Measurements from ENCODE around the gene PPP1R16B.
"Not testable (repeated sequence)": the region's sequence is repeated elsewhere in the genome, so short reads cannot be mapped to it uniquely, and the experiment has no call there.

Gene PPP1R16B

DNA sequence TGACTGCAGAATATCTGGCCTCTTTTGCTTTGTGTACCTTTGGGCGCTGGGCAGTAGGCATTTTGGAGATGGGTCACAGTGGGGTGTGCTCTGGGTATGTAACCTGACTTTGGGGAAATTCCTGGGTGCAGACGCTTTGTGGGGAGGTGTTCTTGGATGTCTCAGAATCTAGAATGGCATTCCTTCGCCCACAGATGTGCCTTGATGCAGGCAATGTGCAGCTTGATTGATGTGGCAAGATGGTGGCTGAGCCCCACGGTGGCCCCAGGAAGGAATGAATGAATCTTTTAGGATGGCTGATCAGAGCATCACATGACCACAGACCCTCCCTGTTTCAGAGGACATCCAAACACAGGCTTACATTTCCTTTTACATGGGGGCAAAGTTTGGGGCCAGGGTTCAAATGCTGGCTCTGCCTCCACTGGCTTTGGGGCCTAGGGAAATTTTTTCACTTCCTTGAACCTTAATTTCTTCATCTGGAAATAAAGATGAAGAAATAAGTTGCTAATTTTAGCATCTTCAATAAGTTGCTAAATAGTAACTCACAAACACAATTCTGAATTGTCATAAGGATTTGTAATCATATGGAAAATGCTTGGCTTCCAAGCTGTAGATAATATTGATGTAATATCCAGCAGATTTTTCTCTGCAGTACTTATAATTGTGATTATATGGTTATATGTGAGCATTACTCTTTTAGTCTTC is 5.6 kb downstream of the PPP1R16B start:
- H3K4me3 ChIP-seq (ENCODE audit: low read length in 2 of 2): no peak overlapping the region
- H3K27ac ChIP-seq (ENCODE audit: low read length): no peak overlapping the region
- H3K4me1 ChIP-seq (ENCODE audit: control insufficient read depth, insufficient read depth, low read length): peaks cover 14% of the 10 kb centered on the region

GRCh38 chr20:38811769-38812168 is 6.3 kb downstream of the PPP1R16B start:
- H3K4me1 ChIP-seq (ENCODE audit: control insufficient read depth, insufficient read depth, low read length): peaks cover 7% of the 10 kb centered on the region
- no peaks in the 10 kb centered on the region for H3K9me3 ChIP-seq (ENCODE audit: control insufficient read depth in 2 of 2, low read length in 2 of 2)
- H3K27ac ChIP-seq (ENCODE audit: low read length): no peak overlapping the region
- H3K9ac ChIP-seq (ENCODE audit: low read length in 2 of 2): no peak overlapping the region
- no peaks in the 10 kb centered on the region for H3K36me3 ChIP-seq (ENCODE audit: control insufficient read depth in 2 of 2, insufficient read depth in 2 of 2, low read length in 2 of 2)
- peaks cover 19 to 27% of the 10 kb centered on the region in 2 donors for H3K27me3 ChIP-seq (ENCODE audit: control insufficient read depth in 1 of 2, insufficient read depth in 2 of 2, low read length in 2 of 2)
- H3K4me3 ChIP-seq (ENCODE audit: low read length in 2 of 2): no peak overlapping the region

More for the DNA sequence above, 5.6 kb downstream of the PPP1R16B start:
- H3K9ac ChIP-seq (ENCODE audit: low read length in 2 of 2): no peak overlapping the region
- peaks cover 25 to 30% of the 10 kb centered on the region in 2 donors for H3K27me3 ChIP-seq (ENCODE audit: control insufficient read depth in 1 of 2, insufficient read depth in 2 of 2, low read length in 2 of 2)
- H3K9me3 ChIP-seq (ENCODE audit: control insufficient read depth in 2 of 2, low read length in 2 of 2): no peaks in the 10 kb centered on the region
- H3K36me3 ChIP-seq (ENCODE audit: control insufficient read depth in 2 of 2, insufficient read depth in 2 of 2, low read length in 2 of 2): no peaks in the 10 kb centered on the region

- no peak overlapping the region for H3K27ac ChIP-seq (ENCODE audit: low read length)
Observed at GRCh38 chr20:38812182-38812581, 6.7 kb downstream of the PPP1R16B start.

DNA sequence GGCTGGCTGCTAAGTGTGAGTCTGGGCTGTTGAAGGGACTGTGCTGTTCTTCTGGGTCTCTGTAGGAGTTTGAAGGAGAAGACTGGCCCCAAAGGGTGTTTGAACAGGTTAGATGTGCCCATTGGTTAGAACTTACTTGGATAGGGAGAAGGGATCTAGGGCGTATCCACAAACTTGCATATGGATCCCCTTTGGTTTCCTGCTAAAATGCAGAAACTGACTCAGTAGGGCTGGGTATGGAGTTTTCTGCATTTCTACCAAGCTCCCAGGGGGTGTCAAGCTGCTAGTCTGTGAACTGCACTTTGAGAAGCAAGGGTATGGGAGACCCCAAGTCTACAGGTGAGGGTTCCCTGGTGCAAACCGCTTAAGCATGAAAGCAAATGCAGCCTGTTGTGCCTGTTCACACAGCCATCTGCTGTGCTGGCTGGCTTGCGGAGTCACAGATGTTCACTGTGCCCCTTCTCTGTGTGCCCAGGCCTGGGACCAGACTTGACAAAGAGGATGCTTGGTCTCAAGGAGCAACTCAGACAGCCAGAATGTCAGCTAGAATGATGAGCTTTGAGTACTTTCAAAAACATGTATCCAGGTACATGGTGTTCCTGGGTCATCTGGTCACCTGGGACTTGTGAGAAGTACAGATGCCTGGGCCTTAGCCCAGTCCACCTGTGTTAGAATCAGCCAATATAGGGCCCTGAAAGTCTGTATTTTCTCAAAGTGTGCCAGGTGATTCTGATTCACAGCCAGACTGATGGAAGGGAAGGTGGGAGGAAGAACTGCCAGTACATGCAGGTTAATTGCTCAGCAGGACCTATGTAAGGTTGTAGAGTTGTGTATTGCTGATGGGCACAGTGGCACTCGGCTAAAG is 7.4 kb downstream of the PPP1R16B start:
- no peaks in the 10 kb centered on the region for H3K9me3 ChIP-seq (ENCODE audit: control insufficient read depth in 2 of 2, low read length in 2 of 2)
- H3K27me3 ChIP-seq (ENCODE audit: control insufficient read depth in 1 of 2, insufficient read depth in 2 of 2, low read length in 2 of 2): peaks cover 7 to 15% of the 10 kb centered on the region in 2 donors
- H3K4me1 ChIP-seq (ENCODE audit: control insufficient read depth, insufficient read depth, low read length): peaks cover 4% of the 10 kb centered on the region
- H3K9ac ChIP-seq (ENCODE audit: low read length in 2 of 2): no peak overlapping the region
- no peak overlapping the region for H3K4me3 ChIP-seq (ENCODE audit: low read length in 2 of 2)
- no peaks in the 10 kb centered on the region for H3K36me3 ChIP-seq (ENCODE audit: control insufficient read depth in 2 of 2, insufficient read depth in 2 of 2, low read length in 2 of 2)
- no peak overlapping the region for H3K27ac ChIP-seq (ENCODE audit: low read length)

More at GRCh38 chr20:38812182-38812581, 6.7 kb downstream of the PPP1R16B start:
- Histone ChIP-seq H3K36me3 (ENCODE audit: control insufficient read depth in 2 of 2, insufficient read depth in 2 of 2, low read length in 2 of 2) (no peaks in the 10 kb centered on the region), H3K27me3 (ENCODE audit: control insufficient read depth in 1 of 2, insufficient read depth in 2 of 2, low read length in 2 of 2) (peaks cover 15 to 23% of the 10 kb centered on the region in 2 donors), H3K9me3 (ENCODE audit: control insufficient read depth in 2 of 2, low read length in 2 of 2) (no peaks in the 10 kb centered on the region), H3K9ac (ENCODE audit: low read length in 2 of 2) (no peak overlapping the region), H3K4me1 (ENCODE audit: control insufficient read depth, insufficient read depth, low read length) (peaks cover 4% of the 10 kb centered on the region), H3K4me3 (ENCODE audit: low read length in 2 of 2) (no peak overlapping the region)

GRCh38 chr20:38813574-38813962 is 8.1 kb downstream of the PPP1R16B start:
- H3K9me3 ChIP-seq (ENCODE audit: control insufficient read depth in 2 of 2, low read length in 2 of 2); H3K4me3 ChIP-seq (ENCODE audit: low read length in 2 of 2); H3K36me3 ChIP-seq (ENCODE audit: control insufficient read depth in 2 of 2, insufficient read depth in 2 of 2, low read length in 2 of 2); H3K9ac ChIP-seq (ENCODE audit: low read length in 2 of 2); H3K4me1 ChIP-seq (ENCODE audit: control insufficient read depth, insufficient read depth, low read length); H3K27ac ChIP-seq (ENCODE audit: low read length): not testable (repeated sequence)
- peaks cover under 1 to 11% of the 10 kb centered on the region in 2 donors for H3K27me3 ChIP-seq (ENCODE audit: control insufficient read depth in 1 of 2, insufficient read depth in 2 of 2, low read length in 2 of 2)

- Histone ChIP-seq H3K27me3 (ENCODE audit: control insufficient read depth in 1 of 2, insufficient read depth in 2 of 2, low read length in 2 of 2) (peaks cover 3 to 6% of the 10 kb centered on the region in 2 donors), H3K4me1 (ENCODE audit: control insufficient read depth, insufficient read depth, low read length) (peaks cover 4% of the 10 kb centered on the region), H3K27ac (ENCODE audit: low read length) (no peak overlapping the region), H3K9me3 (ENCODE audit: control insufficient read depth in 2 of 2, low read length in 2 of 2) (no peaks in the 10 kb centered on the region), H3K4me3 (ENCODE audit: low read length in 2 of 2) (no peak overlapping the region), H3K9ac (ENCODE audit: low read length in 2 of 2) (no peak overlapping the region), H3K36me3 (ENCODE audit: control insufficient read depth in 2 of 2, insufficient read depth in 2 of 2, low read length in 2 of 2) (no peaks in the 10 kb centered on the region)
Observed at GRCh38 chr20:38815446-38815845, 9.9 kb downstream of the PPP1R16B start.

GRCh38 chr20:38818113-38819065 is 12.9 kb downstream of the PPP1R16B start:
- no peak overlapping the region for H3K4me3 ChIP-seq (ENCODE audit: low read length in 2 of 2)
- H3K36me3 ChIP-seq (ENCODE audit: control insufficient read depth in 2 of 2, insufficient read depth in 2 of 2, low read length in 2 of 2): no peaks in the 10 kb centered on the region
- H3K9me3 ChIP-seq (ENCODE audit: control insufficient read depth in 2 of 2, low read length in 2 of 2): peaks cover 0 to 5% of the 10 kb centered on the region in 2 donors
- no peak overlapping the region for H3K27ac ChIP-seq (ENCODE audit: low read length)
- no peak overlapping the region for H3K9ac ChIP-seq (ENCODE audit: low read length in 2 of 2)
- H3K27me3 ChIP-seq (ENCODE audit: control insufficient read depth in 1 of 2, insufficient read depth in 2 of 2, low read length in 2 of 2): peaks cover 0 to 3% of the 10 kb centered on the region in 2 donors
- no peaks in the 10 kb centered on the region for H3K4me1 ChIP-seq (ENCODE audit: control insufficient read depth, insufficient read depth, low read length)

- Histone ChIP-seq H3K27ac (ENCODE audit: low read length) (no peak overlapping the region), H3K9ac (ENCODE audit: low read length in 2 of 2) (no peak overlapping the region), H3K27me3 (ENCODE audit: control insufficient read depth in 1 of 2, insufficient read depth in 2 of 2, low read length in 2 of 2) (peaks cover 0 to 2% of the 10 kb centered on the region in 2 donors), H3K9me3 (ENCODE audit: control insufficient read depth in 2 of 2, low read length in 2 of 2) (peaks cover 0 to 5% of the 10 kb centered on the region in 2 donors), H3K4me3 (ENCODE audit: low read length in 2 of 2) (no peak overlapping the region), H3K4me1 (ENCODE audit: control insufficient read depth, insufficient read depth, low read length) (no peaks in the 10 kb centered on the region), H3K36me3 (ENCODE audit: control insufficient read depth in 2 of 2, insufficient read depth in 2 of 2, low read length in 2 of 2) (no peaks in the 10 kb centered on the region)
Observed at GRCh38 chr20:38825571-38825900, 20.0 kb downstream of the PPP1R16B start.

- Histone ChIP-seq H3K27me3 (ENCODE audit: control insufficient read depth in 1 of 2, insufficient read depth in 2 of 2, low read length in 2 of 2) (peaks cover 0 to 2% of the 10 kb centered on the region in 2 donors), H3K9ac (ENCODE audit: low read length in 2 of 2) (no peak overlapping the region), H3K4me1 (ENCODE audit: control insufficient read depth, insufficient read depth, low read length) (no peaks in the 10 kb centered on the region), H3K36me3 (ENCODE audit: control insufficient read depth in 2 of 2, insufficient read depth in 2 of 2, low read length in 2 of 2) (no peaks in the 10 kb centered on the region), H3K27ac (ENCODE audit: low read length) (no peak overlapping the region), H3K9me3 (ENCODE audit: control insufficient read depth in 2 of 2, low read length in 2 of 2) (peaks cover 0 to 4% of the 10 kb centered on the region in 2 donors), H3K4me3 (ENCODE audit: low read length in 2 of 2) (no peak overlapping the region)
Observed at GRCh38 chr20:38825901-38826625, 20.6 kb downstream of the PPP1R16B start.

Measured in stomach smooth muscle (tissue), 2 donors.